ENCODE data around the gene PBX3. TPM values are rescaled to one million over a fixed set of nuclear protein-coding genes. Genes with fewer than 3 reads are reported as not detected.

Gene PBX3
- total RNA-seq, 1 experiment from 2014 or later, result 39.0 TPM

- H3K27me3 ChIP-seq (ENCODE audit: control insufficient read depth, insufficient read depth, low read length), result no peaks in the 10 kb centered on the region
- DNase-seq (ENCODE audit: low read depth, low spot score) (no peak), ATAC-seq (no peak)
- TF ChIP-seq POLR2AphosphoS5 (IDR thresholded peaks at IDR 0.05; ENCODE audit: low read depth, low read length) (no peak), TCF7L2 (IDR thresholded peaks at IDR 0.05; ENCODE audit: low read depth, low read length) (no peak), REST (IDR thresholded peaks at IDR 0.05; ENCODE audit: insufficient read depth in 1 of 2, low read depth in 2 of 2, low read length in 1 of 2) (no peak)
- no peaks in the 10 kb centered on the region for H3K9me3 ChIP-seq (ENCODE audit: control insufficient read depth, insufficient read depth, low read depth, low read length)
- intact Hi-C loops (cut with micrococcal nuclease; ENCODE audit: unreplicated experiment), result no loop called here
- in situ Hi-C loops (cut with HindIII; ENCODE audit: low pct_unique_long_range_greater_than_20kb, low sequenced_read_pairs), result no loop called here
- no peak overlapping the region for H3K4me3 ChIP-seq (ENCODE audit: low read depth in 2 of 2, low read length in 2 of 2)
- H3K27ac ChIP-seq (ENCODE audit: low read length), result no peak overlapping the region
- H3K4me1 ChIP-seq (ENCODE audit: control insufficient read depth, insufficient read depth, low read length), result no peaks in the 10 kb centered on the region
- ChIA-PET CTCF (no interaction called here), POLR2A (no interaction called here)
- BruUV-seq (replicated peaks), result no TSS peak
- H3K36me3 ChIP-seq (ENCODE audit: control insufficient read depth, insufficient read depth, low read length), result no peaks in the 10 kb centered on the region; the same call in 1 of the 2 replicates
Observed at GRCh38 chr9:125943831-125944230, 196.7 kb downstream of the PBX3 start.

- no peaks in the 10 kb centered on the region for H3K9me3 ChIP-seq (ENCODE audit: control insufficient read depth, insufficient read depth, low read depth, low read length)
- no peak for DNase-seq (ENCODE audit: low read depth, low spot score)
- no peaks in the 10 kb centered on the region for H3K27me3 ChIP-seq (ENCODE audit: control insufficient read depth, insufficient read depth, low read length)
- no peak for TF ChIP-seq CTCF (IDR thresholded peaks at IDR 0.05)
- TF ChIP-seq REST (IDR thresholded peaks at IDR 0.05; ENCODE audit: insufficient read depth in 1 of 2, low read depth in 2 of 2, low read length in 1 of 2), result no peak
- no peak for TF ChIP-seq SIN3A (IDR thresholded peaks at IDR 0.05; ENCODE audit: borderline replicate concordance, insufficient read depth, low read depth, low read length)
- CTCF ChIA-PET, result no interaction called here
- H3K36me3 ChIP-seq (ENCODE audit: control insufficient read depth, insufficient read depth, low read length), result no peaks in the 10 kb centered on the region; the same call in 1 of the 2 replicates
- no TSS peak for BruUV-seq (replicated peaks)
- H3K4me1 ChIP-seq (ENCODE audit: control insufficient read depth, insufficient read depth, low read length), result no peaks in the 10 kb centered on the region
- no peak overlapping the region for H3K27ac ChIP-seq (ENCODE audit: low read length)
- in situ Hi-C loops (cut with HindIII; ENCODE audit: low pct_unique_long_range_greater_than_20kb, low sequenced_read_pairs), result no loop called here
- no peak for ATAC-seq
- intact Hi-C loops (cut with micrococcal nuclease; ENCODE audit: unreplicated experiment), result no loop called here
- no peak overlapping the region for H3K4me3 ChIP-seq (ENCODE audit: low read depth in 2 of 2, low read length in 2 of 2)
- POLR2A ChIA-PET, result no interaction called here
Observed at GRCh38 chr9:125946397-125946796, 199.2 kb downstream of the PBX3 start.
